HL-60 (cell line): ENCODE measurements around the gene CASKIN2.

Source experiments
- CTCF ChIP-seq: IDR thresholded peaks from one replicate; pipeline ENCODE4 v1.5.1; 2011; ENCODE audit warnings: low read length, control low read depth, inconsistent platforms; ENCODE audit not compliant: insufficient read depth
- GABPA ChIP-seq: IDR thresholded peaks from 2 replicates; pipeline ENCODE4 v1.6.1; 2012; ENCODE audit warnings: low read depth
- POLR2AphosphoS5 ChIP-seq: IDR thresholded peaks from 2 replicates; pipeline ENCODE4 v1.6.1; 2012; ENCODE audit warnings: low read depth
- REST ChIP-seq: IDR thresholded peaks from 2 replicates; pipeline ENCODE4 v1.6.1; 2012; ENCODE audit warnings: low read depth; ENCODE audit not compliant: insufficient replicate concordance

- TF ChIP-seq CTCF (no peak), GABPA (no peak), REST (no peak), POLR2AphosphoS5 (no peak)
These were observed 61.1 kb downstream of the CASKIN2 start for GRCh38 chr17:75454193-75454592.
